H1 (cell line): ENCODE results near the gene ZIM2. TPM values are rescaled to one million over a fixed set of nuclear protein-coding genes. Genes with fewer than 3 reads are reported as not detected.

ENCODE experiments used
- CTCF ChIA-PET: fragments of 300-600 bp; sonication (Branson Sonifier 250); formaldehyde crosslinking; loops from one replicate; lab custom pipeline; 2021; ENCODE audit not compliant: partially characterized antibody; lab: Charles Lee
- POLR2A ChIA-PET: fragments of 300-600 bp; sonication (Branson Sonifier 250); formaldehyde crosslinking; loops from one replicate; lab custom pipeline; 2021; ENCODE audit warnings: inconsistent platforms; ENCODE audit not compliant: partially characterized antibody; lab: Charles Lee
- DNase-seq, 2 experiments: peaks; one replicate each; pipeline versions ENCODE4 v3.0.0 to v3.0.0-alpha.2; 2010 to 2022; ENCODE audit warnings: low spot score in 2 of 2, low read depth in 1 of 2, mixed read lengths in 1 of 2
- FAIRE-seq: peaks from 2 replicates; lab custom pipeline; 2011; peaks lifted over from hg19 to GRCh38; lab: Jason Lieb, UNC
- H2AFZ ChIP-seq: 2 replicates; pipeline ENCODE4 v1.8.1; 2012; ENCODE audit warnings: low read length, inconsistent platforms
- H2AK5ac ChIP-seq: 2 replicates; pipeline ENCODE4 v1.6.1; 2013; ENCODE audit warnings: low read depth, low read length
- H2BK120ac ChIP-seq: replicated peaks from 2 replicates; pipeline ENCODE3; 2013; ENCODE audit warnings: low read depth, low read length, inconsistent platforms
- H2BK12ac ChIP-seq: 2 replicates; pipeline ENCODE4 v1.6.1; 2013; ENCODE audit warnings: low read depth, low read length
- H2BK15ac ChIP-seq: 2 replicates; pipeline ENCODE4 v1.6.1; 2013; ENCODE audit warnings: low read length
- H2BK20ac ChIP-seq: 2 replicates; pipeline ENCODE4 v1.6.1; 2013; ENCODE audit warnings: low read length
- H2BK5ac ChIP-seq: 2 replicates; pipeline ENCODE4 v1.6.1; 2013; ENCODE audit warnings: low read depth, low read length
- H3K14ac ChIP-seq: 2 replicates; pipeline ENCODE4 v1.6.1; 2013; ENCODE audit warnings: inconsistent platforms; ENCODE audit not compliant: insufficient read length
- H3K18ac ChIP-seq: 2 replicates; pipeline ENCODE4 v1.6.1; 2013; ENCODE audit warnings: low read length; ENCODE audit errors: extremely low read depth
- H3K23ac ChIP-seq: 2 replicates; pipeline ENCODE4 v1.6.1; 2013; ENCODE audit warnings: inconsistent platforms; ENCODE audit not compliant: insufficient read length
- H3K23me2 ChIP-seq: 2 replicates; pipeline ENCODE4 v1.6.1; 2013; ENCODE audit warnings: low read depth, low read length
- H3K27ac ChIP-seq: 2 replicates; pipeline ENCODE4 v1.6.1; 2011; ENCODE audit warnings: low read depth, low read length, inconsistent platforms
- H3K27me3 ChIP-seq, 4 experiments: replicated peaks in 1 of 4; 1 replicate in 1 of 4; 2 replicates in 3 of 4; pipeline versions ENCODE4 v1.6.1 to v1.8.1; 2011 to 2013; ENCODE audit warnings: low read length in 3 of 4, mild to moderate bottlenecking in 3 of 4, inconsistent platforms in 2 of 4, mixed read lengths in 2 of 4, moderate library complexity in 1 of 4; ENCODE audit not compliant: control insufficient read depth in 3 of 4, insufficient read depth in 3 of 4; ENCODE audit errors: extremely low read depth in 1 of 4
- H3K36me3 ChIP-seq, 4 experiments: 2 replicates each; pipeline versions ENCODE4 v1.6.1 to v1.8.1; 2011 to 2013; ENCODE audit warnings: mild to moderate bottlenecking in 4 of 4, low read length in 3 of 4, moderate library complexity in 2 of 4, control low read depth in 1 of 4, inconsistent platforms in 1 of 4; ENCODE audit not compliant: insufficient read depth in 4 of 4, control insufficient read depth in 2 of 4
- H3K4ac ChIP-seq: replicated peaks from 2 replicates; pipeline ENCODE3; 2013; ENCODE audit warnings: low read length, low read depth, mixed read lengths, inconsistent platforms; ENCODE audit not compliant: insufficient read length
- H3K4me1 ChIP-seq, 4 experiments: replicated peaks in 1 of 4; 1 replicate in 1 of 4; 2 replicates in 3 of 4; pipeline versions ENCODE4 v1.6.1 to v1.8.1; 2011 to 2013; ENCODE audit warnings: low read length in 3 of 4, inconsistent platforms in 2 of 4, mixed read lengths in 1 of 4; ENCODE audit not compliant: insufficient read depth in 4 of 4, control insufficient read depth in 3 of 4
- H3K4me2 ChIP-seq, 2 experiments: 2 replicates each; pipeline versions ENCODE4 v1.6.1 to v1.8.1; 2011 to 2013; ENCODE audit warnings: low read depth in 2 of 2, low read length in 2 of 2, control low read depth in 1 of 2, inconsistent platforms in 1 of 2, mild to moderate bottlenecking in 1 of 2; ENCODE audit not compliant: insufficient read depth in 1 of 2
- H3K4me3 ChIP-seq, 4 experiments: fragments of 200-600, 300-600 bp in 1 of 4; sonication (generic), shearing (Covaris generic), sonication (Bioruptor Twin) in 1 of 4; 2 replicates each; pipeline versions ENCODE4 v1.5.1 to v1.8.1; 2011 to 2016; ENCODE audit warnings: low read length in 4 of 4, low read depth in 3 of 4, control low read depth in 2 of 4, inconsistent platforms in 2 of 4, mild to moderate bottlenecking in 2 of 4, mixed read lengths in 1 of 4, moderate library complexity in 1 of 4; ENCODE audit not compliant: insufficient read depth in 2 of 4; ENCODE audit errors: extremely low read depth in 1 of 4
- H3K56ac ChIP-seq: replicated peaks from 2 replicates; pipeline ENCODE3; 2013; ENCODE audit warnings: low read depth, mild to moderate bottlenecking, mixed read lengths, low read length, inconsistent platforms; ENCODE audit not compliant: insufficient read length
- H3K79me1 ChIP-seq: 2 replicates; pipeline ENCODE4 v1.6.1; 2013; ENCODE audit warnings: low read depth, low read length, control low read depth
- H3K79me2 ChIP-seq, 2 experiments: 2 replicates each; pipeline versions ENCODE4 v1.6.1 to v1.8.1; 2012 to 2013; ENCODE audit warnings: low read length in 2 of 2, mild to moderate bottlenecking in 2 of 2, inconsistent platforms in 1 of 2; ENCODE audit not compliant: insufficient read depth in 2 of 2, control insufficient read depth in 1 of 2
- H3K9ac ChIP-seq, 4 experiments: replicated peaks in 1 of 4; 1 replicate in 1 of 4; 2 replicates in 3 of 4; pipeline versions ENCODE4 v1.6.1 to v1.8.1; 2011 to 2013; ENCODE audit warnings: low read depth in 3 of 4, low read length in 3 of 4, control low read depth in 2 of 4, mild to moderate bottlenecking in 2 of 4, moderate library complexity in 2 of 4, inconsistent platforms in 1 of 4; ENCODE audit errors: extremely low read depth in 1 of 4
- H3K9me3 ChIP-seq, 2 experiments: 2 replicates each; pipeline versions ENCODE4 v1.6.1 to v1.8.1; 2012 to 2013; ENCODE audit warnings: mild to moderate bottlenecking in 2 of 2, moderate library complexity in 2 of 2, control low read depth in 1 of 2, inconsistent platforms in 1 of 2, low read depth in 1 of 2, low read length in 1 of 2, mixed read lengths in 1 of 2; ENCODE audit not compliant: insufficient read depth in 2 of 2
- H4K20me1 ChIP-seq, 2 experiments: replicated peaks in 1 of 2; 2 replicates each; pipeline versions ENCODE3 to v1.8.1; 2011 to 2013; ENCODE audit warnings: inconsistent platforms in 2 of 2, low read length in 2 of 2, mild to moderate bottlenecking in 1 of 2; ENCODE audit not compliant: insufficient read depth in 2 of 2, control insufficient read depth in 1 of 2
- H4K5ac ChIP-seq: 2 replicates; pipeline ENCODE4 v1.6.1; 2013; ENCODE audit warnings: low read length, low read depth, mixed read lengths, inconsistent platforms; ENCODE audit not compliant: insufficient read length
- H4K8ac ChIP-seq: 2 replicates; pipeline ENCODE4 v1.8.0; 2013; ENCODE audit warnings: mild to moderate bottlenecking, moderate library complexity, low read length, inconsistent platforms; ENCODE audit not compliant: insufficient read depth; ENCODE audit errors: extremely low read depth
- H4K91ac ChIP-seq: replicated peaks from 2 replicates; pipeline ENCODE3; 2013; ENCODE audit warnings: low read length, mixed read lengths, inconsistent platforms; ENCODE audit not compliant: insufficient read length
- BCL11A ChIP-seq, 2 experiments: IDR thresholded peaks; one replicate each; pipeline ENCODE4 v1.6.1; 2011; ENCODE audit warnings: low read depth in 2 of 2, low read length in 2 of 2, mild to moderate bottlenecking in 2 of 2
- CBX8 ChIP-seq: fragments of 300-800, 300-1000 bp; sonication (generic); IDR thresholded peaks from 2 replicates; pipeline ENCODE4 v1.7.1; 2016; ENCODE audit warnings: low read depth, low read length, borderline replicate concordance
- CEBPB ChIP-seq: IDR thresholded peaks from 2 replicates; pipeline ENCODE4 v1.6.1; 2012; ENCODE audit warnings: low read depth, low read length
- CHD1 ChIP-seq: IDR thresholded peaks from 2 replicates; pipeline ENCODE4 v1.6.1; 2012; ENCODE audit warnings: low read depth, low read length, improper control_type of control experiment
- E2F6 ChIP-seq: IDR thresholded peaks from 2 replicates; pipeline ENCODE4 v1.6.1; 2012; ENCODE audit warnings: inconsistent platforms
- NANOG ChIP-seq: IDR thresholded peaks from 2 replicates; pipeline ENCODE4 v1.6.1; 2011; ENCODE audit warnings: low read length, low read depth, mild to moderate bottlenecking, inconsistent platforms; ENCODE audit not compliant: insufficient read depth, poor library complexity, severe bottlenecking
- NRF1 ChIP-seq: IDR thresholded peaks from 2 replicates; pipeline ENCODE4 v1.6.1; 2011; ENCODE audit warnings: mild to moderate bottlenecking, low read depth, low read length, improper control_type of control experiment
- RFX5 ChIP-seq: IDR thresholded peaks from 2 replicates; pipeline ENCODE4 v1.6.1; 2011; ENCODE audit warnings: low read depth, low read length, improper control_type of control experiment, borderline replicate concordance
- RXRA ChIP-seq: IDR thresholded peaks from 2 replicates; pipeline ENCODE4 v1.6.1; 2011; ENCODE audit warnings: low read depth, mild to moderate bottlenecking, low read length, moderate library complexity; ENCODE audit not compliant: insufficient read depth
- SIX5 ChIP-seq: IDR thresholded peaks from 2 replicates; pipeline ENCODE4 v1.6.1; 2011; ENCODE audit warnings: mild to moderate bottlenecking, low read depth, low read length
- SP1 ChIP-seq: IDR thresholded peaks from 2 replicates; pipeline ENCODE4 v1.6.1; 2011; ENCODE audit warnings: low read depth, low read length
- WGBS, 2 experiments: shearing (Covaris generic) in 1 of 2; methylation state at CpG; one replicate each; pipeline versions ENCODE4 v1.1.6 to v1.1.7; 2013 to 2015; ENCODE audit warnings: low lambda C conversion rate in 2 of 2, mixed read lengths in 2 of 2, inconsistent platforms in 1 of 2, low coverage in 1 of 2, missing lambda C conversion rate in 1 of 2; ENCODE audit not compliant: insufficient replicate concordance in 2 of 2, insufficient coverage in 1 of 2, insufficient read length in 1 of 2; ENCODE audit errors: extremely low coverage in 1 of 2, missing lambda C conversion rate in 1 of 2; 5-methylcytosine and 5-hydroxymethylcytosine counted together
- polyA plus RNA-seq, 7 experiments: library from polyadenylated mRNA; depleted of rRNA in 3 of 7; stranded (reverse) in 5 of 7; unstranded in 2 of 7; fragments of >200 nt in 5 of 7; fragments of 200-250 nt in 2 of 7; gene quantifications; 1 replicate in 5 of 7; 2 replicates in 1 of 7; 4 replicates in 1 of 7; pipeline versions ENCODE4 v1.2.1 to v1.2.3, GENCODE V29; 2011 to 2013; ENCODE audit warnings: missing spikeins in 2 of 7, mixed read lengths in 2 of 7
- total RNA-seq: library from RNA; stranded (reverse); fragmentation: NEBNext Ultra II Directional; extraction: Animal tissue kit (Norgen Biotek cat#: 25700); gene quantifications from 2 replicates; pipeline ENCODE4 v1.2.1, GENCODE V29; 2021

The ZIM2 gene
- total and polyA plus RNA-seq, 2 of the 8 experiments (the other 6 are each of a cell fraction or from before 2014, with no cell fraction given) = not detected

GRCh38 chr19:56856822-56857221 lies 16.3 kb upstream of the ZIM2 start:
- Histone ChIP-seq H4K5ac (no peak overlapping the region), H3K14ac (no peak overlapping the region), H3K4ac (no peak overlapping the region), H3K36me3 (no peaks in the 10 kb centered on the region), H2BK120ac (no peak overlapping the region), H3K27ac (no peak overlapping the region), H3K9me3 (peaks cover 60 to 74% of the 10 kb centered on the region in 2 experiments), H3K27me3 (peaks cover 0 to 1% (median 0%) of the 10 kb centered on the region in 4 experiments; a peak in 1 of 7 replicates), H3K4me3 (no peak overlapping the region), H3K23me2 (no peaks in the 10 kb centered on the region), H4K8ac (no peak overlapping the region), H3K79me2 (no peaks in the 10 kb centered on the region), H3K56ac (no peak overlapping the region), H3K23ac (no peak overlapping the region), H3K4me2 (no peak overlapping the region), H3K18ac (no peak overlapping the region), H2AFZ (no peak overlapping the region), H2BK5ac (no peak overlapping the region), H3K9ac (no peak overlapping the region), H4K20me1 (no peaks in the 10 kb centered on the region), H2BK15ac (no peak overlapping the region), H3K79me1 (no peaks in the 10 kb centered on the region), H3K4me1 (no peaks in the 10 kb centered on the region), H4K91ac (no peak overlapping the region), H2AK5ac (no peak overlapping the region), H2BK20ac (no peak overlapping the region), H2BK12ac (no peak overlapping the region)
- TF ChIP-seq NANOG = no peak
- no peak for TF ChIP-seq SIX5
- no peak for TF ChIP-seq E2F6
- no peak for TF ChIP-seq RFX5
- TF ChIP-seq BCL11A (IDR thresholded peaks at IDR 0.05; ENCODE audit: low read depth in 2 of 2, low read length in 2 of 2) = no peak
- no peak for TF ChIP-seq CHD1
- TF ChIP-seq RXRA = no peak
- no peak for TF ChIP-seq CEBPB
- no peak for TF ChIP-seq CBX8
- no peak for TF ChIP-seq NRF1
- no peak for TF ChIP-seq SP1
- 72% methylated on average over 3 of the region's 3 CpGs; no CpG with 5 or more reads in 1 of the 2 experiments for WGBS, 2 experiments
- no peak for FAIRE-seq
- POLR2A ChIA-PET = no interaction called here
- no peak for DNase-seq
- CTCF ChIA-PET = no interaction called here
